ENCODE data around the gene SIRT4.

Gene SIRT4

DNA sequence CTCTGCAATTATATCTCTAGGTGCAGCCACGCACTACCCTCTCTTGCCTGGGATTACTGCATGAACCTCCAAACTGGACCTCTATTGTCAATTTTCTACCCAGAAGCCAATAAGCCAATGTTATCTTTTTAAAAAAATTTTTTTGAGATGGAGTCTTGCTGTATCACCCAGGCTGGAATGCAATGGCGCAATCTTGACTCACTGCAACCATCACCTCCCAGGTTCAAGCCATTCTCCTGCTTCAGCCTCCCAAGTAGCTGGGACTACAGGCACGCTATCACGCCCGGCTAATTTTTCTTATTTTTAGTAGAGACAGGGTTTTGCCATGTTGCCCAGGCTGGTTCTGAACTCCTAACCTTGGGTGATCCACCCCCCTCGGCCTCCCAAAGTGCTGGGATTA is 25.4 kb upstream of the SIRT4 start:
- TF ChIP-seq CEBPB (IDR thresholded peaks at IDR 0.05), result no peak
- no peak for TF ChIP-seq FOXM1 (IDR thresholded peaks at IDR 0.05; ENCODE audit: borderline replicate concordance, low read depth)
- no peak for TF ChIP-seq RAD21 (IDR thresholded peaks at IDR 0.05; ENCODE audit: low read depth)
- TF ChIP-seq TEAD4 (IDR thresholded peaks at IDR 0.05), result no peak
- no peak for TF ChIP-seq TCF12 (IDR thresholded peaks at IDR 0.05; ENCODE audit: low read depth)
- TF ChIP-seq EGR1 (IDR thresholded peaks at IDR 0.05), result no peak
- TF ChIP-seq TAF1 (IDR thresholded peaks at IDR 0.05; ENCODE audit: low read depth), result no peak
- TF ChIP-seq, protein P1, sequence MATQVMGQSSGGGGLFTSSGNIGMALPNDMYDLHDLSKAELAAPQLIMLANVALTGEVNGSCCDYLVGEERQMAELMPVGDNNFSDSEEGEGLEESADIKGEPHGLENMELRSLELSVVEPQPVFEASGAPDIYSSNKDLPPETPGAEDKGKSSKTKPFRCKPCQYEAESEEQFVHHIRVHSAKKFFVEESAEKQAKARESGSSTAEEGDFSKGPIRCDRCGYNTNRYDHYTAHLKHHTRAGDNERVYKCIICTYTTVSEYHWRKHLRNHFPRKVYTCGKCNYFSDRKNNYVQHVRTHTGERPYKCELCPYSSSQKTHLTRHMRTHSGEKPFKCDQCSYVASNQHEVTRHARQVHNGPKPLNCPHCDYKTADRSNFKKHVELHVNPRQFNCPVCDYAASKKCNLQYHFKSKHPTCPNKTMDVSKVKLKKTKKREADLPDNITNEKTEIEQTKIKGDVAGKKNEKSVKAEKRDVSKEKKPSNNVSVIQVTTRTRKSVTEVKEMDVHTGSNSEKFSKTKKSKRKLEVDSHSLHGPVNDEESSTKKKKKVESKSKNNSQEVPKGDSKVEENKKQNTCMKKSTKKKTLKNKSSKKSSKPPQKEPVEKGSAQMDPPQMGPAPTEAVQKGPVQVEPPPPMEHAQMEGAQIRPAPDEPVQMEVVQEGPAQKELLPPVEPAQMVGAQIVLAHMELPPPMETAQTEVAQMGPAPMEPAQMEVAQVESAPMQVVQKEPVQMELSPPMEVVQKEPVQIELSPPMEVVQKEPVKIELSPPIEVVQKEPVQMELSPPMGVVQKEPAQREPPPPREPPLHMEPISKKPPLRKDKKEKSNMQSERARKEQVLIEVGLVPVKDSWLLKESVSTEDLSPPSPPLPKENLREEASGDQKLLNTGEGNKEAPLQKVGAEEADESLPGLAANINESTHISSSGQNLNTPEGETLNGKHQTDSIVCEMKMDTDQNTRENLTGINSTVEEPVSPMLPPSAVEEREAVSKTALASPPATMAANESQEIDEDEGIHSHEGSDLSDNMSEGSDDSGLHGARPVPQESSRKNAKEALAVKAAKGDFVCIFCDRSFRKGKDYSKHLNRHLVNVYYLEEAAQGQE (IDR thresholded peaks at IDR 0.05; ENCODE audit: low read depth), result no peak
- no peak for TF ChIP-seq ZBTB7A (IDR thresholded peaks at IDR 0.05; ENCODE audit: low read depth)
- TF ChIP-seq, protein P2, sequence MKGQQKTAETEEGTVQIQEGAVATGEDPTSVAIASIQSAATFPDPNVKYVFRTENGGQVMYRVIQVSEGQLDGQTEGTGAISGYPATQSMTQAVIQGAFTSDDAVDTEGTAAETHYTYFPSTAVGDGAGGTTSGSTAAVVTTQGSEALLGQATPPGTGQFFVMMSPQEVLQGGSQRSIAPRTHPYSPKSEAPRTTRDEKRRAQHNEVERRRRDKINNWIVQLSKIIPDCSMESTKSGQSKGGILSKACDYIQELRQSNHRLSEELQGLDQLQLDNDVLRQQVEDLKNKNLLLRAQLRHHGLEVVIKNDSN (IDR thresholded peaks at IDR 0.05), result no peak
- TF ChIP-seq EP300 (IDR thresholded peaks at IDR 0.05; ENCODE audit: borderline replicate concordance), result no peak
- TF ChIP-seq CREB1 (IDR thresholded peaks at IDR 0.05; ENCODE audit: low read depth), result no peak
- TF ChIP-seq NFIC (IDR thresholded peaks at IDR 0.05), result no peak
- TF ChIP-seq YY1 (IDR thresholded peaks at IDR 0.05; ENCODE audit: low read depth), result no peak
- TF ChIP-seq, protein P3, sequence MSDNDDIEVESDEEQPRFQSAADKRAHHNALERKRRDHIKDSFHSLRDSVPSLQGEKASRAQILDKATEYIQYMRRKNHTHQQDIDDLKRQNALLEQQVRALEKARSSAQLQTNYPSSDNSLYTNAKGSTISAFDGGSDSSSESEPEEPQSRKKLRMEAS (IDR thresholded peaks at IDR 0.05), result no peak

DNA sequence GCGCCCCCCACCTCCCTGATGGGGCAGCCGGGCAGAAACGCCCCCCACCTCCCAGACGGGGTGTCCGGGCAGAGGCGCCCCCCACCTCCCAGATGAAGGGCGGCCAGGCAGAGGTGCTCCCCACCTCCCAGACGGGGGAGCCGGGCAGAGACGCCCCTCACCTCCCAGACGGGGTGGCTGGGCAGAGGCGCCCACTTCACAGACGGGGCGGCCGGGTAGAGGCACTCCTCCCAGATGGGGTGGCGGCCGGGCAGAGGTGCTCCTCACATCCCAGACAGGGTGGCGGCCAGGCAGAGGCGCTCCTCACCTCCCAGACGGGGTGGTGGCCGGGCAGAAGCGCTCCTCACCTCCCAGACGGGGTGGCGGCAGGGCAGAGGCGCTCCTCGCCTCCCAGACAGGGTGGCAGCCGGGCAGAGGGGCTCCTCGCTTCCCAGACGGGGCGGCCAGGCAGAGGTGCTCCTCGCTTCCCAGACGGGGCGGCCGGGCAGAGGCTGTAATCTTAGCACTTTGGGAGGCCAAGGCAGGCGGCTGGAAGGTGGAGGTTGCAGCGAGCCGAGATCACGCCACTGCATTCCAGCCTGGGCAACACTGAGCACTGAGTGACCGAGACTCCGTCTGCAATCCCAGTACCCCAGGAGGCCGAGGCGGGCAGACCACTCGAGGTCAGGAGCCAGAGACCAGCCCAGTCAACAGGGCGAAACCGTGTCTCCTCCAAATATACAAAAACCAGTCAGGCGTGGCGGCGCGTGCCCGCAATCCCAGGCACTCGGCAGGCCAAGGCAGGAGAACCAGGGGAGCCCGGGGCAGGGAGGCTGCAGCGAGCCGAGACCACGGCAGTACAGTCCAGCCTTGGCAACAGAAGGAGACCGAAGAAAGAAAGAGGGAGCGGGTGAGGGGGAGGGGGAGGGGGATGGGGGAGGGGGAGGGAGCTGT is 23.7 kb upstream of the SIRT4 start:
- no peak for TF ChIP-seq RAD21 (IDR thresholded peaks at IDR 0.05; ENCODE audit: low read depth)
- TF ChIP-seq, protein P3 (IDR thresholded peaks at IDR 0.05), result peak; percentile 40; the same call in 1 of the 2 replicates

DNA sequence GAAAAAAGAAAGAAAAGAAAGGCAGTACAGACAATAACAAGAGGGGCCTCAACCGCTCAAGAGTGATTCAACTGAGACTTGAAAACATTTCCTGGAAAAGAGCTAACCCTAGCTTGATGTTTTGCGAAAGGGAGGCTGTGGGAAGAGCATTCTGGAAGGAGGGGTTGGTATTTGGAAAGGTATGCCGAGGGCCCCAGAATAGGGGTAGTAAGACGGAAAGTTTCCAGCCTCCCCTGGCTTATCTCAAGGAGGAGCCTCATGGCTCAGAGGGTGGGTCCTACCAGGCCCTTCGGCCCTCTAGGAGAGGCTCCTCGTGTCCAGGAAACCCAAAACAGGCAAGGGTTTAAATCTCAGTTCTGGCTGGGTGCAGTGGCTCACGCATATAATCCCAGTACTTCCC is 18.8 kb upstream of the SIRT4 start:
- TF ChIP-seq, protein P2 (IDR thresholded peaks at IDR 0.05), result no peak
- no peak for TF ChIP-seq TAF1 (IDR thresholded peaks at IDR 0.05; ENCODE audit: low read depth)
- no peak for TF ChIP-seq ZBTB7A (IDR thresholded peaks at IDR 0.05; ENCODE audit: low read depth)
- no peak for TF ChIP-seq CREB1 (IDR thresholded peaks at IDR 0.05; ENCODE audit: low read depth)
- TF ChIP-seq, protein P3 (IDR thresholded peaks at IDR 0.05), result no peak

DNA sequence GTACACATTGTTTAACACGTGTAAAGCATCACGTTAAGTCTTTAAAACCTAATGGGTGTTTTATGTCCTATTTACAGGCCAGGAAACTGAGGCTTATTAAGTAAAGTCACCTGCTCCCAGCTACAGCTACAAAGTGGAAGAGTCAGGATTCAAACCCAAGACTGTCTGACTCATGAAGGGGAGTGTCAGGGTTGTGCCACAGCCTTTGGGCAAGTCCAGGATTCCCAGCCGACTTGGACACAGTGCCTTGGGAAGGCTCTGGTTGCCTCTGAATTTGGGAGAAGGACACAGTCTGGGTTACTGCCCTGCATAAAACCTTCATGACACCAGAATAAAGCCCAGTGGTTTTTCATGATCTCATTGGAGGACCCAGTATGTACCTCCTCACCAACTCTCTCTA is 17.7 kb upstream of the SIRT4 start:
- TF ChIP-seq FOXM1 (IDR thresholded peaks at IDR 0.05; ENCODE audit: borderline replicate concordance, low read depth) (no peak), TEAD4 (IDR thresholded peaks at IDR 0.05) (no peak), YY1 (IDR thresholded peaks at IDR 0.05; ENCODE audit: low read depth) (no peak), EP300 (IDR thresholded peaks at IDR 0.05; ENCODE audit: borderline replicate concordance) (no peak), CREB1 (IDR thresholded peaks at IDR 0.05; ENCODE audit: low read depth) (no peak), NFIC (IDR thresholded peaks at IDR 0.05) (no peak), CEBPB (IDR thresholded peaks at IDR 0.05) (no peak), RAD21 (IDR thresholded peaks at IDR 0.05; ENCODE audit: low read depth) (no peak), TAF1 (IDR thresholded peaks at IDR 0.05; ENCODE audit: low read depth) (no peak), ZBTB7A (IDR thresholded peaks at IDR 0.05; ENCODE audit: low read depth) (no peak), EGR1 (IDR thresholded peaks at IDR 0.05) (no peak)
- TF ChIP-seq, protein P1 (IDR thresholded peaks at IDR 0.05; ENCODE audit: low read depth), result no peak
- TF ChIP-seq, protein P2 (IDR thresholded peaks at IDR 0.05), result no peak
- TF ChIP-seq, protein P3 (IDR thresholded peaks at IDR 0.05), result no peak

Data from Ishikawa (cell line).